Naive B cell (primary cell): ENCODE measurements around the gene PRR14L. TPM values are rescaled to one million over a fixed set of nuclear protein-coding genes. Genes with fewer than 3 reads are reported as not detected.
"Not testable (repeated sequence)": the region's sequence is repeated elsewhere in the genome, so short reads cannot be mapped to it uniquely, and the experiment has no call there.

Experiments used
- ATAC-seq, 2 donors: fragments of 150-1000 bp; cut with Tn5 transposase; 2 replicates each; pipeline ENCODE4 v1.10.0; 2021; ENCODE audit warnings: low read depth in 2 of 2, mild to moderate bottlenecking in 2 of 2, moderate library complexity in 2 of 2
- DNase-seq: peaks from one replicate; pipeline ENCODE4 v3.0.0; 2022
- H3K27ac Mint-ChIP-seq, 6 donors: one replicate each; pipeline ENCODE4 v1.8.0; 2020 to 2022; ENCODE audit warnings: mild to moderate bottlenecking in 6 of 6, mixed read lengths in 6 of 6, moderate library complexity in 5 of 6, inconsistent platforms in 2 of 6
- H3K27me3 Mint-ChIP-seq, 3 donors: one replicate each; pipeline ENCODE4 v1.8.0; 2021 to 2022; ENCODE audit warnings: mixed read lengths in 3 of 3, mild to moderate bottlenecking in 1 of 3
- H3K36me3 Mint-ChIP-seq, 2 donors: one replicate each; pipeline ENCODE4 v1.8.0; 2020 to 2022; ENCODE audit warnings: mixed read lengths in 2 of 2, inconsistent platforms in 1 of 2, mild to moderate bottlenecking in 1 of 2
- H3K4me1 Mint-ChIP-seq, 3 donors: one replicate each; pipeline ENCODE4 v1.8.0; 2020 to 2022; ENCODE audit warnings: mixed read lengths in 3 of 3, inconsistent platforms in 1 of 3, mild to moderate bottlenecking in 1 of 3, moderate library complexity in 1 of 3
- H3K4me3 Mint-ChIP-seq, 8 donors: one replicate each; pipeline ENCODE4 v1.8.0; 2020 to 2022; ENCODE audit warnings: mild to moderate bottlenecking in 8 of 8, mixed read lengths in 8 of 8, moderate library complexity in 8 of 8, inconsistent platforms in 2 of 8
- H3K9me3 Mint-ChIP-seq, 7 donors: one replicate each; pipeline ENCODE4 v1.8.0; 2020 to 2022; ENCODE audit warnings: mixed read lengths in 7 of 7, mild to moderate bottlenecking in 5 of 7, inconsistent platforms in 2 of 7, moderate library complexity in 1 of 7
- polyA plus RNA-seq, 6 donors: library from polyadenylated mRNA; unstranded; fragments of 300-500 nt; fragmentation: Illumina TruSeq; gene quantifications; one replicate each; pipeline ENCODE4 v1.2.3, GENCODE V29; 2021; ENCODE audit warnings: low read depth in 6 of 6

The PRR14L gene
- polyA plus RNA-seq, 6 donors from 2014 or later, result 24.8 to 60.7 (median 32.3) TPM

- H3K27ac Mint-ChIP-seq, result peak overlapping the region in 2 of 6 donors; percentile 26 to 70
- not testable (repeated sequence) for H3K36me3 Mint-ChIP-seq, H3K9me3 Mint-ChIP-seq, DNase-seq, H3K4me1 Mint-ChIP-seq, H3K27me3 Mint-ChIP-seq, H3K4me3 Mint-ChIP-seq, ATAC-seq
Observed at GRCh38 chr22:31694046-31694445, 55.9 kb downstream of the PRR14L start.

- no peak for DNase-seq
Observed at GRCh38 chr22:31692186-31692886, 57.6 kb downstream of the PRR14L start.

GRCh38 chr22:31691408-31691807, 58.5 kb downstream of the PRR14L start:
- Mint-ChIP-seq H3K4me3 (no peak overlapping the region), H3K4me1 (no peaks in the 10 kb centered on the region), H3K27ac (peak overlapping the region in 3 of 6 donors; percentile 20 to 83 (median 37)), H3K36me3 (peaks cover 0 to 16% of the 10 kb centered on the region in 2 donors), H3K9me3 (no peaks in the 10 kb centered on the region), H3K27me3 (no peaks in the 10 kb centered on the region)
- DNase-seq (no peak), ATAC-seq (no peak)

More at GRCh38 chr22:31692186-31692886, 57.6 kb downstream of the PRR14L start:
- ATAC-seq, result no peak
- Mint-ChIP-seq H3K9me3 (no peaks in the 10 kb centered on the region), H3K4me3 (no peak overlapping the region), H3K27me3 (no peaks in the 10 kb centered on the region), H3K27ac (peak overlapping the region in 1 of 6 donors; percentile 78), H3K4me1 (no peaks in the 10 kb centered on the region), H3K36me3 (peaks cover 0 to 16% of the 10 kb centered on the region in 2 donors)

- peak overlapping the region in 2 of 6 donors; percentile 62 to 86 for H3K27ac Mint-ChIP-seq
- H3K9me3 Mint-ChIP-seq, result no peaks in the 10 kb centered on the region
- peaks cover 0 to 23% of the 10 kb centered on the region in 2 donors for H3K36me3 Mint-ChIP-seq
- H3K4me3 Mint-ChIP-seq, result peak overlapping the region in 1 of 8 donors; percentile 40
- peaks cover 0 to 3% (median 2%) of the 10 kb centered on the region in 3 donors for H3K4me1 Mint-ChIP-seq
- ATAC-seq (no peak), DNase-seq (no peak)
- H3K27me3 Mint-ChIP-seq, result no peaks in the 10 kb centered on the region
Observed at GRCh38 chr22:31683181-31684105, 66.5 kb downstream of the PRR14L start.

- no peaks in the 10 kb centered on the region for H3K9me3 Mint-ChIP-seq
- no peak for DNase-seq
- H3K4me3 Mint-ChIP-seq, result no peak overlapping the region
- ATAC-seq, result no peak
- peaks cover 0 to 7% (median 7%) of the 10 kb centered on the region in 3 donors for H3K4me1 Mint-ChIP-seq
- H3K27ac Mint-ChIP-seq, result no peak overlapping the region
- H3K36me3 Mint-ChIP-seq, result peaks cover 0 to 20% of the 10 kb centered on the region in 2 donors
- H3K27me3 Mint-ChIP-seq, result no peaks in the 10 kb centered on the region
Observed at GRCh38 chr22:31682751-31683150, 67.2 kb downstream of the PRR14L start.

- no peak overlapping the region for H3K4me3 Mint-ChIP-seq
- ATAC-seq (no peak), DNase-seq (no peak)
- H3K27ac Mint-ChIP-seq, result peak overlapping the region in 3 of 6 donors; percentile 18 to 78 (median 44)
- peaks cover 5 to 14% (median 12%) of the 10 kb centered on the region in 3 donors for H3K4me1 Mint-ChIP-seq
- H3K9me3 Mint-ChIP-seq, result no peaks in the 10 kb centered on the region
- H3K27me3 Mint-ChIP-seq, result no peaks in the 10 kb centered on the region
- peaks cover 0 to 20% of the 10 kb centered on the region in 2 donors for H3K36me3 Mint-ChIP-seq
Observed at GRCh38 chr22:31681349-31682345, 68.3 kb downstream of the PRR14L start.

GRCh38 chr22:31680861-31681341, 69.0 kb downstream of the PRR14L start:
- no peak for ATAC-seq
- no peak for DNase-seq
- Mint-ChIP-seq H3K9me3 (no peaks in the 10 kb centered on the region), H3K4me3 (no peak overlapping the region), H3K27ac (peak overlapping the region in 1 of 6 donors; percentile 15), H3K36me3 (peaks cover 0 to 20% of the 10 kb centered on the region in 2 donors), H3K27me3 (no peaks in the 10 kb centered on the region), H3K4me1 (peaks cover 13 to 21% (median 17%) of the 10 kb centered on the region in 3 donors)

GRCh38 chr22:31678748-31679147, 71.2 kb downstream of the PRR14L start:
- Mint-ChIP-seq H3K27ac (peak overlapping the region in 2 of 6 donors; percentile 37 to 81), H3K27me3 (no peaks in the 10 kb centered on the region), H3K9me3 (no peaks in the 10 kb centered on the region), H3K4me3 (peak overlapping the region in 2 of 8 donors; percentile 61), H3K4me1 (peaks cover 22 to 32% (median 23%) of the 10 kb centered on the region in 3 donors), H3K36me3 (peaks cover 0 to 8% of the 10 kb centered on the region in 2 donors)
- DNase-seq, result no peak
- ATAC-seq, result no peak

GRCh38 chr22:31676700-31677099, 73.2 kb downstream of the PRR14L start:
- peak overlapping the region; percentile 87 to 98 (median 96) for H3K4me3 Mint-ChIP-seq
- H3K4me1 Mint-ChIP-seq, result peaks cover 22 to 41% (median 23%) of the 10 kb centered on the region in 3 donors
- DNase-seq (peak; percentile 87), ATAC-seq (peak; percentile 95 to 98)
- no peaks in the 10 kb centered on the region for H3K9me3 Mint-ChIP-seq
- no peaks in the 10 kb centered on the region for H3K36me3 Mint-ChIP-seq
- peak overlapping the region; percentile 95 to 99 (median 98) for H3K27ac Mint-ChIP-seq
- H3K27me3 Mint-ChIP-seq, result no peaks in the 10 kb centered on the region

GRCh38 chr22:31674219-31674618, 75.7 kb downstream of the PRR14L start:
- DNase-seq, result peak; percentile 55
- peak overlapping the region; percentile 28 to 90 (median 79) for H3K27ac Mint-ChIP-seq
- H3K4me3 Mint-ChIP-seq, result peak overlapping the region in 6 of 8 donors; percentile 11 to 80 (median 51)
- peaks cover 20 to 41% (median 22%) of the 10 kb centered on the region in 3 donors for H3K4me1 Mint-ChIP-seq
- not testable (repeated sequence) for H3K36me3 Mint-ChIP-seq, H3K27me3 Mint-ChIP-seq, H3K9me3 Mint-ChIP-seq
- ATAC-seq, result peak; percentile 53 to 56

GRCh38 chr22:31668849-31669248, 81.1 kb downstream of the PRR14L start:
- not testable (repeated sequence) for H3K9me3 Mint-ChIP-seq, ATAC-seq, H3K36me3 Mint-ChIP-seq, H3K4me3 Mint-ChIP-seq, H3K27me3 Mint-ChIP-seq, DNase-seq, H3K27ac Mint-ChIP-seq
- H3K4me1 Mint-ChIP-seq, result peaks cover 3 to 15% (median 5%) of the 10 kb centered on the region in 3 donors

GRCh38 chr22:31662668-31663037, 87.3 kb downstream of the PRR14L start:
- Mint-ChIP-seq H3K4me3 (peak overlapping the region; percentile 93 to 100 (median 98)), H3K9me3 (no peaks in the 10 kb centered on the region), H3K27ac (peak overlapping the region; percentile 97 to 100 (median 98)), H3K36me3 (no peaks in the 10 kb centered on the region), H3K27me3 (no peaks in the 10 kb centered on the region), H3K4me1 (peaks cover 23 to 39% (median 31%) of the 10 kb centered on the region in 3 donors)
- ATAC-seq (no peak), DNase-seq (no peak)
